Neutrophil (primary cell): ENCODE results near the gene NT5C1B.
"Not testable (repeated sequence)": the region's sequence is repeated elsewhere in the genome, so short reads cannot be mapped to it uniquely, and the experiment has no call there.

Experiments used
- H3K27ac ChIP-seq: fragments of 200-600 bp; sonication (generic); 2 replicates; pipeline ENCODE4 v1.5.1; 2016; ENCODE audit warnings: mild to moderate bottlenecking, moderate library complexity
- H3K27me3 ChIP-seq: fragments of 200-600 bp; sonication (generic); 2 replicates; pipeline ENCODE4 v1.6.0; 2016; ENCODE audit warnings: mild to moderate bottlenecking
- H3K36me3 ChIP-seq: fragments of 200-600 bp; sonication (generic); 2 replicates; pipeline ENCODE4 v1.5.1; 2017
- H3K4me1 ChIP-seq, 2 experiments: fragments of 200-600 bp in 1 of 2; sonication (generic) in 1 of 2; 1 replicate in 1 of 2; 2 replicates in 1 of 2; pipeline versions ENCODE4 v1.5.1 to v1.6.1; 2013 to 2016; ENCODE audit warnings: low read depth in 1 of 2, low read length in 1 of 2, mild to moderate bottlenecking in 1 of 2, moderate library complexity in 1 of 2; ENCODE audit not compliant: control insufficient read depth in 1 of 2, insufficient read depth in 1 of 2
- H3K4me3 ChIP-seq, 2 experiments: fragments of 200-600 bp in 1 of 2; sonication (generic) in 1 of 2; 1 replicate in 1 of 2; 2 replicates in 1 of 2; pipeline ENCODE4 v1.5.1; 2013 to 2016; ENCODE audit warnings: low read depth in 1 of 2, low read length in 1 of 2, mild to moderate bottlenecking in 1 of 2, moderate library complexity in 1 of 2
- H3K9me3 ChIP-seq: fragments of 200-600 bp; sonication (generic); 2 replicates; pipeline ENCODE4 v1.5.1; 2016
- TF ChIP-seq, protein P1 (sequence below): fragments of 200-600 bp; sonication (generic); IDR thresholded peaks from 2 replicates; pipeline ENCODE4 v1.5.1; 2016; ENCODE audit warnings: antibody characterized with exemption

The NT5C1B gene

GRCh38 chr2:18589354-18589753, at the start of gene NT5C1B:
NT5C1B (minus strand) TSS chr2:18589569; CDS start chr2:18589468, 101 bp downstream.
- Histone ChIP-seq H3K36me3 (no peaks in the 10 kb centered on the region), H3K4me3 (no peak within 1 kb of the TSS), H3K27ac (no peak within 1 kb of the TSS), H3K27me3 (no peaks in the 10 kb centered on the region), H3K9me3 (no peaks in the 10 kb centered on the region), H3K4me1 (no peaks in the 10 kb centered on the region)
- TF ChIP-seq, protein P1, sequence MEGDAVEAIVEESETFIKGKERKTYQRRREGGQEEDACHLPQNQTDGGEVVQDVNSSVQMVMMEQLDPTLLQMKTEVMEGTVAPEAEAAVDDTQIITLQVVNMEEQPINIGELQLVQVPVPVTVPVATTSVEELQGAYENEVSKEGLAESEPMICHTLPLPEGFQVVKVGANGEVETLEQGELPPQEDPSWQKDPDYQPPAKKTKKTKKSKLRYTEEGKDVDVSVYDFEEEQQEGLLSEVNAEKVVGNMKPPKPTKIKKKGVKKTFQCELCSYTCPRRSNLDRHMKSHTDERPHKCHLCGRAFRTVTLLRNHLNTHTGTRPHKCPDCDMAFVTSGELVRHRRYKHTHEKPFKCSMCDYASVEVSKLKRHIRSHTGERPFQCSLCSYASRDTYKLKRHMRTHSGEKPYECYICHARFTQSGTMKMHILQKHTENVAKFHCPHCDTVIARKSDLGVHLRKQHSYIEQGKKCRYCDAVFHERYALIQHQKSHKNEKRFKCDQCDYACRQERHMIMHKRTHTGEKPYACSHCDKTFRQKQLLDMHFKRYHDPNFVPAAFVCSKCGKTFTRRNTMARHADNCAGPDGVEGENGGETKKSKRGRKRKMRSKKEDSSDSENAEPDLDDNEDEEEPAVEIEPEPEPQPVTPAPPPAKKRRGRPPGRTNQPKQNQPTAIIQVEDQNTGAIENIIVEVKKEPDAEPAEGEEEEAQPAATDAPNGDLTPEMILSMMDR, result no peak

DNA sequence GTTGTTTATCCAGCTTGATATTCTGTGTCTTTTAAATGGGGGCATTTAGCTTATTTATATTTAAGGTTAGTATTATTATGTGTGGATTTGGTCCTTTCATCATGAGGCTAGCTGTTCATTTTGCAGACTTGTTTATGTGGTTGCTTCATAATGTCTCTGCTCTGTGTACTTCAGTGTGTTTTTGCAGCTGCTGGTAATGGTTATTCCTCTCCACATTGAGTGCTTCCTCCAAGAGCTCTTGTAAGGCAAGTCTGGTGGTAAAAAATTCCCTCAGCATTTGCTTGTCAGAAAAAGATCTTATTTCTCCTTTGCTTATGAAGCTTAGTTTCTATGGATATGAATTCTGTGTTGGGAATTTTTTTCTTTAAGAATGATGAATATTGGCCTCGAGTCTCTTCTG, 47.8 kb upstream of the NT5C1B start:
- no peak overlapping the region for H3K4me3 ChIP-seq
- H3K4me1 ChIP-seq, result no peaks in the 10 kb centered on the region
- no peaks in the 10 kb centered on the region for H3K27me3 ChIP-seq
- H3K9me3 ChIP-seq, result no peaks in the 10 kb centered on the region
- TF ChIP-seq, protein P1, result no peak
- no peak overlapping the region for H3K27ac ChIP-seq
- no peaks in the 10 kb centered on the region for H3K36me3 ChIP-seq

- not testable (repeated sequence) for H3K4me3 ChIP-seq, H3K27me3 ChIP-seq, H3K9me3 ChIP-seq, H3K4me1 ChIP-seq, H3K27ac ChIP-seq, H3K36me3 ChIP-seq
Observed at GRCh38 chr2:18632699-18633098, 43.3 kb upstream of the NT5C1B start.

GRCh38 chr2:18630941-18631340, 41.6 kb upstream of the NT5C1B start:
- Histone ChIP-seq H3K27ac (no peak overlapping the region), H3K36me3 (no peaks in the 10 kb centered on the region), H3K9me3 (no peaks in the 10 kb centered on the region), H3K27me3 (no peaks in the 10 kb centered on the region), H3K4me3 (no peak overlapping the region), H3K4me1 (no peaks in the 10 kb centered on the region)
- TF ChIP-seq, protein P1, result no peak

DNA sequence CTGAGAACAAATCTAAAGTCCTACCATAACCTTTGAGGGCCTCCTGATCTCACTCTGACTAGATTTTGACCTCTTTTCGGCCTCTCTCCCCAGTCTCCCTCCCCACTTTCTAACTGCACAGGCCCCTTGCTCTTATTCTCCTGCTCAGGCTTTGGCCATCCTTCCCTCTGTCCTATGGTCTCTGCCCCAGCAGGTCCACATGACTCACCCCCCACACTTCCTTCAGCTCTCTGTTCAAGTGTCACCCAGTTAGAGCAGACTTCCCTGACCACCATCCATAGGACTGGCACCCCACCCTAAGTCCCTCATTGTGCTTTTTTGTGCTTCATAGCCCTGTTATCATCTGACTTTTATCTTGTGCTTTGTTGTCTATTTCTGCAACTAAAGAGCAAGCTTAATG, 41.2 kb upstream of the NT5C1B start:
- Histone ChIP-seq H3K27ac (no peak overlapping the region), H3K27me3 (no peaks in the 10 kb centered on the region), H3K36me3 (no peaks in the 10 kb centered on the region), H3K4me1 (no peaks in the 10 kb centered on the region), H3K4me3 (no peak overlapping the region), H3K9me3 (no peaks in the 10 kb centered on the region)
- TF ChIP-seq, protein P1, result no peak

- TF ChIP-seq, protein P1, result no peak
- Histone ChIP-seq H3K4me1 (no peaks in the 10 kb centered on the region), H3K36me3 (no peaks in the 10 kb centered on the region), H3K9me3 (no peaks in the 10 kb centered on the region), H3K4me3 (no peak overlapping the region), H3K27ac (no peak overlapping the region), H3K27me3 (no peaks in the 10 kb centered on the region)
Observed at GRCh38 chr2:18630101-18630500, 40.7 kb upstream of the NT5C1B start.
